Measurements from ENCODE around the gene TRAF4.
"Not testable (repeated sequence)": the region's sequence is repeated elsewhere in the genome, so short reads cannot be mapped to it uniquely, and the experiment has no call there.

The TRAF4 gene

DNA sequence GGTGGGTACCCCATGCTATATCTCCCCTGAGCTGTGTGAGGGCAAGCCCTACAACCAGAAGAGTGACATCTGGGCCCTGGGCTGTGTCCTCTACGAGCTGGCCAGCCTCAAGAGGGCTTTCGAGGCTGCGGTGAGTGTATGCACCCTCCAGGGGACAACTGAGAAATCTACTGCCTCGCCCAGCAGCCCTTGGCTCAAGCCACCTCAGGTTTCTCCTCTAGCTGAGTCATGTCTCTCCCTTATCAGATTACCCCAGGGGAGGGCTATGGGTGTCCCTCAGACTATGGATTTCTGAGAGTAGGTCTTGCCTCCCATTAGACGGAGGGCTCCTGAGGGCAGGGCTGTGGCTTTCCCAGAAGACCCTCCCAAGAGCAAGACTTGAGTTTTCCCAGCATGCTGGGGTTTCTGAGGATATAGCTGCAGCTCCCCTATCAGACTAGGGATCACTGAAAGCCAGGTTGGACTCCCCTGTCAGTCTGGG, 8.5 kb upstream of the TRAF4 start:
- TF ChIP-seq, protein P1, sequence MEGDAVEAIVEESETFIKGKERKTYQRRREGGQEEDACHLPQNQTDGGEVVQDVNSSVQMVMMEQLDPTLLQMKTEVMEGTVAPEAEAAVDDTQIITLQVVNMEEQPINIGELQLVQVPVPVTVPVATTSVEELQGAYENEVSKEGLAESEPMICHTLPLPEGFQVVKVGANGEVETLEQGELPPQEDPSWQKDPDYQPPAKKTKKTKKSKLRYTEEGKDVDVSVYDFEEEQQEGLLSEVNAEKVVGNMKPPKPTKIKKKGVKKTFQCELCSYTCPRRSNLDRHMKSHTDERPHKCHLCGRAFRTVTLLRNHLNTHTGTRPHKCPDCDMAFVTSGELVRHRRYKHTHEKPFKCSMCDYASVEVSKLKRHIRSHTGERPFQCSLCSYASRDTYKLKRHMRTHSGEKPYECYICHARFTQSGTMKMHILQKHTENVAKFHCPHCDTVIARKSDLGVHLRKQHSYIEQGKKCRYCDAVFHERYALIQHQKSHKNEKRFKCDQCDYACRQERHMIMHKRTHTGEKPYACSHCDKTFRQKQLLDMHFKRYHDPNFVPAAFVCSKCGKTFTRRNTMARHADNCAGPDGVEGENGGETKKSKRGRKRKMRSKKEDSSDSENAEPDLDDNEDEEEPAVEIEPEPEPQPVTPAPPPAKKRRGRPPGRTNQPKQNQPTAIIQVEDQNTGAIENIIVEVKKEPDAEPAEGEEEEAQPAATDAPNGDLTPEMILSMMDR (IDR thresholded peaks at IDR 0.05; ENCODE audit: low read length, missing control alignments), result no peak
- no peak overlapping the region for H3K4me3 ChIP-seq (replicated peaks; ENCODE audit: low read depth, low read length)

DNA sequence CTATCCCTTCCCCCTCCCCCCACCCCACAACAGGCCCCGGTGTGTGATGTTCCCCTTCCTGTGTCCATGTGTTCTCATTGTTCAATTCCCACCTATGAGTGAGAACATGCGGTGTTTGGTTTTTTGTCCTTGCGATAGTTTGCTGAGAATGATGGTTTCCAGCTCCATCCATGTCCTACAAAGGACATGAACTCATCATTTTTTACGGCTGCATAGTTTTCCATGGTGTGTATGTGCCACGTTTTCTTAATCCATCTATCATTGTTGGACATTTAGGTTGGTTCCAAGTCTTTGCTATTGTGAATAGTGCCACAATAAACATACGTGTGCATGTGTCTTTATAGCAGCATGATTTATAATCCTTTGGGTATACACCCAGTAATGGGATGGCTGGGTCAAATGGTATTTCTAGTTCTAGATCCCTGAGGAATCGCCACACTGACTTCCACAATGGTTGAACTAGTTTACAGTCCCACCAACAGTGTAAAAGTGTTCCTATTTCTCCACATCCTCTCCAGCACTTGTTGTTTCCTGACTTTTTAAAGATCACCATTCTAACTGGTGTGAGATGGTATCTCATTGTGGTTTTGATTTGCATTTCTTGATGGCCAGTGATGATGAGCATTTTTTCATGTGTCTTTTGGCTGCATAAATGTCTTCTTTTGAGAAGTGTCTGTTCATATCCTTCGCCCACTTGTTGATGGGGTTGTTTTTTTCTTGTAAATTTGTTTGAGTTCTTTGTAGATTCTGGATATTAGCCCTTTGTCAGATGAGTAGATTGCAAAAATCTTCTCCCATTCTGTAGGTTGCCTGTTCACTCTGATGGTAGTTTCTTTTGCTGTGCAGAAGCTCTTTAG, 7.7 kb upstream of the TRAF4 start:
- not testable (repeated sequence) for H3K4me3 ChIP-seq (replicated peaks; ENCODE audit: low read depth, low read length); DNase-seq (ENCODE audit: low read depth)

More for the DNA sequence above, 8.5 kb upstream of the TRAF4 start:
- no peak for DNase-seq (ENCODE audit: low read depth)

DNA sequence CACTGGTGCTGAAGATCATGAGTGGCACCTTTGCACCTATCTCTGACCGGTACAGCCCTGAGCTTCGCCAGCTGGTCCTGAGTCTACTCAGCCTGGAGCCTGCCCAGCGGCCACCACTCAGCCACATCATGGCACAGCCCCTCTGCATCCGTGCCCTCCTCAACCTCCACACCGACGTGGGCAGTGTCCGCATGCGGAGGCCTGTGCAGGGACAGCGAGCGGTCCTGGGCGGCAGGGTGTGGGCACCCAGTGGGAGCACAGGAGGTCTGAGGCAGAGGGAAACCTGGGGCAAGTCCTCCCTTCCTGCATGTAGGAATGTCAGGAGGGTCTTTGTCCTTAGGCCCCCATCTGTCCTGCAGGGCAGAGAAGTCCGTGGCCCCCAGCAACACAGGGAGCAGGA, 6.5 kb upstream of the TRAF4 start:
- TF ChIP-seq, protein P1 (IDR thresholded peaks at IDR 0.05; ENCODE audit: low read length, missing control alignments), result no peak
- H3K4me3 ChIP-seq (replicated peaks; ENCODE audit: low read depth, low read length), result no peak overlapping the region
- DNase-seq (ENCODE audit: low read depth), result no peak

DNA sequence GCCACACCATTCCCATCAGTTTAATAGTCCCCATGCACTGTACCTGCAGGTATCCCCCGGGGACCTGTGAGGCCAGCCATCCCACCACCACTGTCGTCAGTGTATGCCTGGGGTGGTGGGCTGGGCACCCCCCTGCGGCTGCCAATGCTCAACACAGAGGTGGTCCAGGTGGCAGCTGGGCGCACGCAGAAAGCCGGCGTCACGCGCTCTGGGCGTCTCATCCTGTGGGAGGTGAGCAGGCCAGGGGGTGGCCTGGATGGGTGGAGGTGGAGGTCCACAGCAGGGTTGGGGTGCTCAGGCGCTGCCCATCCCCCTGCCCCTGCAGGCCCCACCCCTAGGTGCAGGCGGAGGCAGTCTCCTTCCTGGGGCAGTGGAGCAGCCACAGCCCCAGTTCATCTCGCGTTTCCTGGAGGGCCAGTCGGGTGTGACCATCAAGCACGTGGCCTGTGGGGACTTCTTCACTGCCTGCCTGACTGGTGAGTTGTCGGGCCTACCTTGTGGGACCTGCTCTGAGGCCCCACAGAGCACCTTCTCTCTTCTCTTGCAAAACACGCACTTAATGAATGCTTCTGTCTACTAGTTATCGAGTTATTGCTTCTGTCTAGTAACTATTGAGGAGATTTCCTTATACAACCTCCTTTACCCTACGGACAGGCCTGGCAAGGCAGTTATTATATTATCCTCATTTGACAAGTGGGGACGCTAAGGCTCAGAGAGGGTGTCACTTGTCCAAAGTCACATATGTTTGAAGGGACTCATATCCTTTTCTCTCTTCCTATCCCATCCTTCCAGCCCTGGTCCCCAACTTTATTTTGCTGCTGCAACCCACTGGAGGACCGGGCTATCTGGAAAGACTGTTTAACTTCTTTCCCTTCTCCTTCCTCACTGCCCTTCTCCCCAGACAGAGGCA, 5.8 kb upstream of the TRAF4 start:
- DNase-seq (ENCODE audit: low read depth), result no peak
- TF ChIP-seq, protein P1 (IDR thresholded peaks at IDR 0.05; ENCODE audit: low read length, missing control alignments), result no peak
- H3K4me3 ChIP-seq (replicated peaks; ENCODE audit: low read depth, low read length), result no peak overlapping the region

DNA sequence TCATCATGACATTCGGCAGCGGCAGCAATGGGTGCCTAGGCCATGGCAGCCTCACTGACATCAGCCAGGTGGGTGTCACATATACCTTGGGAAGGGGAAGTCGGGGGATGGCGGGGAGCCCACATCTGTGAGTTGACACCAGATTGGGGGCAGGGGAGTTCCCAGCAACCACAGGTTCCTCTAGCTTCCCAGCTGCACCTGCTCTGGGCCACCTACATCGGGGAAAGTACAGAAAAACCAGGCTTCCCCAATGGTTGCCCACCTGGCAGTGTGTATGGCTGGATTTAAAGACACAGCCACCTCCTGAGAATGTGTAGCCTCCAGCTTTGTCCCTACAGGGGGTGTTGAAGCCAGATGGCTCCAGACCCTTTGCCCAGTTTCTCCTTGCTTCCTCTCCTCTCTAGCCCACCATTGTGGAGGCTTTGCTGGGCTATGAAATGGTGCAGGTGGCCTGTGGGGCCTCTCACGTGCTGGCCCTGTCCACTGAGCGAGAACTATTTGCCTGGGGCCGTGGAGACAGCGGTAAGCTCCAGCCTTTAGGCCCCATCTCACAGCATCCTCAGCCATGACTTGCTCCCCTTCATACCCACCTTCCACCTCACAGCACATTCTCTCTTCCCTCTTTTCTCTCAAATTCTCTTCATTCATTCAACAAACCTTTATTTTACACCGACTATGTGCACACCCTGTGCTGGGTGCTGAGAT, 5.0 kb upstream of the TRAF4 start:
- DNase-seq (ENCODE audit: low read depth), result no peak
- TF ChIP-seq, protein P1 (IDR thresholded peaks at IDR 0.05; ENCODE audit: low read length, missing control alignments), result no peak
- no peak overlapping the region for H3K4me3 ChIP-seq (replicated peaks; ENCODE audit: low read depth, low read length)

DNA sequence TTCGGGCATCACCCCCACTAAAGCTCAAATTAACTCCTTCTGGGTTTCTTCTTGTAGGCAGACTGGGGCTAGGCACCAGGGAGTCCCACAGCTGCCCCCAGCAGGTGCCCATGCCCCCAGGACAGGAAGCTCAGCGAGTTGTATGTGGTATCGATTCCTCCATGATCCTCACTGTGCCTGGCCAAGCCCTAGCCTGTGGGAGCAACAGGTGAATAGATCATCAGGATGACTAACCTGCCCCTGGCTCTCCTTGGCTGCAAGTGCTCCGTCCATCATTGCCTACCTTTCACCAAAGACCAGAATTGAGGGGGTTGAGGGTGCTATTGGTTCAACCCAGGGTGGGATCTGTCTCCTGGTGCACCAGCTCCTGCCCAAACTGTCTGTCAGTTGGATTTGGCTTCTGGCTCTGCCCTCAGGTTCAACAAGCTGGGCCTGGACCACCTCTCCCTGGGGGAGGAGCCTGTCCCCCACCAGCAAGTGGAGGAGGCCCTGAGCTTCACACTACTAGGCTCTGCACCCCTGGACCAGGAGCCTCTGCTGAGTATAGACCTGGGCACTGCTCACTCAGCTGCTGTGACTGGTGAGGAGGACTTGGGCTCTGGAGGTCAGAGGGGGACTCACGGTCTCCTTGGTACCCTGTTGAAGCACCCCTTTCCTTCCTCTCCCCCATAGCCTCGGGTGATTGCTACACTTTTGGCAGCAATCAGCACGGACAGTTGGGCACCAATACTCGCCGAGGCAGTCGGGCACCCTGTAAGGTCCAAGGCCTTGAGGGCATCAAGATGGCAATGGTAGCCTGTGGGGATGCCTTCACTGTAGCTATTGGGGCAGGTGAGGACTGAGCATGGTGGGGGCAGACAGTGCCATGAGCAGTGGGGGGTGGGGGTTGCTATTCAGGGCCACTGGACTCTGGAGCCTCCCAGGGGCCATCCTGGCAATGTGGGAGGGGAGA, 3.1 kb upstream of the TRAF4 start:
- H3K4me3 ChIP-seq (replicated peaks; ENCODE audit: low read depth, low read length), result no peak overlapping the region
- DNase-seq (ENCODE audit: low read depth), result no peak
- TF ChIP-seq, protein P1 (IDR thresholded peaks at IDR 0.05; ENCODE audit: low read length, missing control alignments), result no peak
